Hepatocyte (in vitro differentiated cells): ENCODE results near the gene PRRT4. TPM values are rescaled to one million over a fixed set of nuclear protein-coding genes. Genes with fewer than 3 reads are reported as not detected.

ENCODE experiments used
- DNase-seq: peaks from one replicate; pipeline ENCODE4 v3.0.0-alpha.2; 2016; ENCODE audit warnings: low spot score
- H2AFZ ChIP-seq: fragments of 200-600 bp; sonication (generic); 2 replicates; pipeline ENCODE4 v1.6.0; 2016; ENCODE audit warnings: antibody characterized with exemption, mild to moderate bottlenecking
- H3K27ac ChIP-seq: fragments of 200-600 bp; sonication (generic); 2 replicates; pipeline ENCODE4 v1.5.1; 2016; ENCODE audit warnings: mild to moderate bottlenecking
- H3K27me3 ChIP-seq: fragments of 200-600 bp; sonication (generic); 2 replicates; pipeline ENCODE4 v1.6.1; 2016
- H3K36me3 ChIP-seq: fragments of 200-600 bp; sonication (generic); replicated peaks from 2 replicates; pipeline ENCODE4 v1.5.1; 2016; ENCODE audit warnings: low read depth; ENCODE audit not compliant: insufficient read depth
- H3K4me1 ChIP-seq: fragments of 200-600 bp; sonication (generic); 2 replicates; pipeline ENCODE4 v1.5.1; 2016; ENCODE audit warnings: mild to moderate bottlenecking, moderate library complexity; ENCODE audit not compliant: insufficient read depth
- H3K4me2 ChIP-seq: fragments of 200-600 bp; sonication (generic); 2 replicates; pipeline ENCODE4 v1.6.0; 2016
- H3K4me3 ChIP-seq: fragments of 200-600 bp; sonication (generic); 2 replicates; pipeline ENCODE4 v1.5.1; 2016; ENCODE audit warnings: mild to moderate bottlenecking
- H3K79me2 ChIP-seq: fragments of 200-600 bp; sonication (generic); 2 replicates; pipeline ENCODE4 v1.6.0; 2017; ENCODE audit warnings: mild to moderate bottlenecking
- H3K9me2 ChIP-seq: fragments of 200-600 bp; sonication (generic); replicated peaks from 2 replicates; pipeline ENCODE4 v1.6.0; 2017; ENCODE audit warnings: mild to moderate bottlenecking; ENCODE audit not compliant: insufficient read depth
- H3K9me3 ChIP-seq: fragments of 200-600 bp; sonication (generic); 2 replicates; pipeline ENCODE4 v1.5.1; 2016; ENCODE audit warnings: low read depth, mild to moderate bottlenecking
- H4K20me1 ChIP-seq: fragments of 200-600 bp; sonication (generic); 2 replicates; pipeline ENCODE4 v1.6.0; 2016; ENCODE audit warnings: mild to moderate bottlenecking; ENCODE audit not compliant: insufficient read depth, poor library complexity, severe bottlenecking
- EZH2 ChIP-seq: fragments of 200-600 bp; sonication (generic); IDR thresholded peaks from 2 replicates; pipeline ENCODE4 v1.6.1; 2016; ENCODE audit warnings: antibody characterized with exemption, mild to moderate bottlenecking, borderline replicate concordance
- EZH2phosphoT487 ChIP-seq: fragments of 200-600 bp; sonication (generic); IDR thresholded peaks from one replicate; pipeline ENCODE4 v1.6.1; 2018; ENCODE audit warnings: antibody characterized with exemption, mild to moderate bottlenecking, low read depth, moderate library complexity; ENCODE audit not compliant: unreplicated experiment, severe bottlenecking
- WGBS: methylation state at CpG from one replicate; pipeline ENCODE4 v1.1.6; 2016; ENCODE audit warnings: low lambda C conversion rate; ENCODE audit errors: missing lambda C conversion rate; 5-methylcytosine and 5-hydroxymethylcytosine counted together
- polyA plus RNA-seq: library from polyadenylated mRNA; unstranded; fragments of >200 nt; fragmentation: Nextera tagmentation; extraction: Ambion mirVana; gene quantifications from 2 replicates; pipeline ENCODE4 v1.2.1, GENCODE V29; 2016
- total RNA-seq: library from RNA; depleted of rRNA; stranded (reverse); fragments of >200 nt; gene quantifications from 2 replicates; pipeline ENCODE4 v1.2.3, GENCODE V29; 2014
- TF ChIP-seq, protein P1 (sequence below): fragments of 200-600 bp; sonication (generic); IDR thresholded peaks from 2 replicates; pipeline ENCODE4 v1.5.1; 2016; ENCODE audit warnings: antibody characterized with exemption, mild to moderate bottlenecking; ENCODE audit not compliant: poor library complexity

The PRRT4 gene
- total and polyA plus RNA-seq, 2 experiments from 2014 or later = 2.2 to 4.1 TPM

DNA sequence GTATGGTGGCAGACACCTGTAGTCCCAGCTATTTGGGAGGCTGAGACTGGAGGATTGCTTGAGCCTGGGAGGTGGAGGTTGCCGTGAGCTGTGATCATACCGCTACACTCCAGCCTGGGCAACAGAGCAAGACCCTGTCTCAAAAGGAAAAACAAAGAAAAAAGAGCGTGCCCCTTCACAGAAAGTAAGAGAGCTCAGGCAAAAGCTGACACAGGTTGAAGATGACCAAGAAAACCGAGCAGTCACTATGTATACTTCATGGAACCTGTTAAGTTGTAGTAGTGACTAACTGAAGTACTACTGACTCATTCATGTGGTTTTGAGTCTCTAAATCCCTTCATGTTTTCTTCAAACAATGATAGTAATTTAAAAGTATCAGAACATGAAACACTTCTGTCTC is 1.2 kb upstream of the PRRT4 start:
- H3K9me2 ChIP-seq = no peaks in the 10 kb centered on the region
- no peaks in the 10 kb centered on the region for H3K79me2 ChIP-seq
- H3K9me3 ChIP-seq = no peaks in the 10 kb centered on the region
- DNase-seq = no peak
- peaks cover 13% of the 10 kb centered on the region for H3K4me1 ChIP-seq
- H3K4me3 ChIP-seq = no peak overlapping the region
- no peak for TF ChIP-seq EZH2
- no peak for TF ChIP-seq EZH2phosphoT487
- TF ChIP-seq, protein P1, sequence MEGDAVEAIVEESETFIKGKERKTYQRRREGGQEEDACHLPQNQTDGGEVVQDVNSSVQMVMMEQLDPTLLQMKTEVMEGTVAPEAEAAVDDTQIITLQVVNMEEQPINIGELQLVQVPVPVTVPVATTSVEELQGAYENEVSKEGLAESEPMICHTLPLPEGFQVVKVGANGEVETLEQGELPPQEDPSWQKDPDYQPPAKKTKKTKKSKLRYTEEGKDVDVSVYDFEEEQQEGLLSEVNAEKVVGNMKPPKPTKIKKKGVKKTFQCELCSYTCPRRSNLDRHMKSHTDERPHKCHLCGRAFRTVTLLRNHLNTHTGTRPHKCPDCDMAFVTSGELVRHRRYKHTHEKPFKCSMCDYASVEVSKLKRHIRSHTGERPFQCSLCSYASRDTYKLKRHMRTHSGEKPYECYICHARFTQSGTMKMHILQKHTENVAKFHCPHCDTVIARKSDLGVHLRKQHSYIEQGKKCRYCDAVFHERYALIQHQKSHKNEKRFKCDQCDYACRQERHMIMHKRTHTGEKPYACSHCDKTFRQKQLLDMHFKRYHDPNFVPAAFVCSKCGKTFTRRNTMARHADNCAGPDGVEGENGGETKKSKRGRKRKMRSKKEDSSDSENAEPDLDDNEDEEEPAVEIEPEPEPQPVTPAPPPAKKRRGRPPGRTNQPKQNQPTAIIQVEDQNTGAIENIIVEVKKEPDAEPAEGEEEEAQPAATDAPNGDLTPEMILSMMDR = no peak
- no peak overlapping the region for H3K27ac ChIP-seq
- H4K20me1 ChIP-seq = no peaks in the 10 kb centered on the region
- no peak overlapping the region for H2AFZ ChIP-seq
- no peaks in the 10 kb centered on the region for H3K36me3 ChIP-seq
- H3K27me3 ChIP-seq = peaks cover 72% of the 10 kb centered on the region
- WGBS = 86% methylated on average over 4 of the region's 4 CpGs
- H3K4me2 ChIP-seq = no peak overlapping the region

- peak overlapping the region; percentile 36 for H2AFZ ChIP-seq
These were observed 1.2 kb downstream of the PRRT4 start for GRCh38 chr7:128360359-128360678.

GRCh38 chr7:128359939-128360338 is 1.6 kb downstream of the PRRT4 start:
- H3K27ac ChIP-seq = peak overlapping the region; percentile 6
- no peaks in the 10 kb centered on the region for H3K9me3 ChIP-seq
- DNase-seq = no peak
- no peak overlapping the region for H2AFZ ChIP-seq
- 79% methylated on average over 4 of the region's 4 CpGs for WGBS
- H4K20me1 ChIP-seq = no peaks in the 10 kb centered on the region
- H3K27me3 ChIP-seq = peaks cover 49% of the 10 kb centered on the region
- H3K9me2 ChIP-seq = no peaks in the 10 kb centered on the region
- H3K4me1 ChIP-seq = peaks cover 13% of the 10 kb centered on the region
- TF ChIP-seq, protein P1 = no peak
- TF ChIP-seq EZH2phosphoT487 (no peak), EZH2 (no peak)
- H3K4me3 ChIP-seq = no peak overlapping the region
- H3K4me2 ChIP-seq = peak overlapping the region; percentile 92
- no peaks in the 10 kb centered on the region for H3K36me3 ChIP-seq
- no peaks in the 10 kb centered on the region for H3K79me2 ChIP-seq

More at GRCh38 chr7:128360359-128360678, 1.2 kb downstream of the PRRT4 start:
- no peaks in the 10 kb centered on the region for H3K79me2 ChIP-seq
- H3K4me2 ChIP-seq = peak overlapping the region; percentile 92
- peaks cover 13% of the 10 kb centered on the region for H3K4me1 ChIP-seq
- H3K36me3 ChIP-seq = no peaks in the 10 kb centered on the region
- H3K9me2 ChIP-seq = no peaks in the 10 kb centered on the region
- H3K4me3 ChIP-seq = no peak overlapping the region
- DNase-seq = no peak
- 27% methylated on average over 8 of the region's 9 CpGs for WGBS
- peak overlapping the region; percentile 6 for H3K27ac ChIP-seq
- H3K9me3 ChIP-seq = no peaks in the 10 kb centered on the region
- peaks cover 53% of the 10 kb centered on the region for H3K27me3 ChIP-seq
- TF ChIP-seq, protein P1 = no peak
- TF ChIP-seq EZH2phosphoT487 (no peak), EZH2 (no peak)
- H4K20me1 ChIP-seq = no peaks in the 10 kb centered on the region

DNA sequence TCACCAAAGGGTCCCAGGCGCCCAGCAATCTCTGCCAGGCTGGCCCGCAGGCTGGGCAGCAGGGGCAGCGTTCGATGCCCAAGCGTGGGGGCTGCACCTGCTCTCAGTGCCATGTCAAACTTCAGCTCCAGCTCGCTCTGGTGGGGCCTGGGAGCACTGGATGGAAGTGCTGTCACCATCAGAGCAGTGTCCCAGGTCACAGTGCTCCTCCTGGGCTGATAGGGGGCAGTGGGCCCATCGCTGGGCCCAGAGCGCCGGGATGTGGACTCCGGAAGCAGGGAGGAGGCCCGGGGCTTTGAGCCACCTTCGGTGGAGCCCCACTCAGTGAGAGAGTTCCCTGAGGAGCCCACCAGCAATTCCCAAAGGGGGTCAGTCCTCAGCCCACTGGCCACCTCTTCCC is 2.2 kb downstream of the PRRT4 start:
- no peak for DNase-seq
- no peaks in the 10 kb centered on the region for H3K36me3 ChIP-seq
- H3K9me3 ChIP-seq = no peaks in the 10 kb centered on the region
- H3K27ac ChIP-seq = no peak overlapping the region
- no peaks in the 10 kb centered on the region for H4K20me1 ChIP-seq
- H3K79me2 ChIP-seq = no peaks in the 10 kb centered on the region
- whole genome bisulfite sequencing = 88% methylated on average over 11 of the region's 12 CpGs
- peaks cover 13% of the 10 kb centered on the region for H3K4me1 ChIP-seq
- no peak overlapping the region for H2AFZ ChIP-seq
- H3K9me2 ChIP-seq = no peaks in the 10 kb centered on the region
- no peak for TF ChIP-seq EZH2
- TF ChIP-seq, protein P1 = no peak
- no peak for TF ChIP-seq EZH2phosphoT487
- H3K27me3 ChIP-seq = peaks cover 49% of the 10 kb centered on the region
- H3K4me2 ChIP-seq = no peak overlapping the region
- H3K4me3 ChIP-seq = no peak overlapping the region
